Neural progenitor cell (in vitro differentiated cells): ENCODE measurements around the gene HUNK. TPM values are rescaled to one million over a fixed set of nuclear protein-coding genes. Genes with fewer than 3 reads are reported as not detected.
A peak's percentile ranks its signal among the peaks of the same experiment; 100 is the strongest.

Experiments used
- DNase-seq: peaks from one replicate; pipeline ENCODE4 v3.0.0-alpha.2; 2016; ENCODE audit warnings: low spot score
- H2AFZ ChIP-seq: fragments of 200-600 bp; sonication (generic); replicated peaks from 2 replicates; pipeline ENCODE4 v1.6.1; 2016; ENCODE audit warnings: antibody characterized with exemption
- H3F3A ChIP-seq: fragments of 200-600 bp; sonication (generic); 2 replicates; pipeline ENCODE4 v1.6.1; 2016; ENCODE audit warnings: antibody characterized with exemption, low read depth
- H3K27ac ChIP-seq: fragments of 200-600 bp; sonication (generic); 2 replicates; pipeline ENCODE4 v1.5.1; 2016; ENCODE audit warnings: mild to moderate bottlenecking
- H3K27me3 ChIP-seq: fragments of 200-600 bp; sonication (generic); 2 replicates; pipeline ENCODE4 v1.6.1; 2016; ENCODE audit warnings: mild to moderate bottlenecking, moderate library complexity
- H3K36me3 ChIP-seq: fragments of 200-600 bp; sonication (generic); 2 replicates; pipeline ENCODE4 v1.5.1; 2016
- H3K4me1 ChIP-seq: fragments of 200-600 bp; sonication (generic); 2 replicates; pipeline ENCODE4 v1.6.1; 2016; ENCODE audit warnings: mixed run types
- H3K4me2 ChIP-seq: fragments of 200-600 bp; sonication (generic); 2 replicates; pipeline ENCODE4 v1.6.1; 2016
- H3K4me3 ChIP-seq: fragments of 200-600 bp; sonication (generic); 2 replicates; pipeline ENCODE4 v1.5.1; 2016
- H3K79me2 ChIP-seq: fragments of 200-600 bp; sonication (generic); 2 replicates; pipeline ENCODE4 v1.6.1; 2016; ENCODE audit warnings: low read depth
- H3K9ac ChIP-seq: fragments of 200-600 bp; sonication (generic); 2 replicates; pipeline ENCODE4 v1.6.1; 2016
- H3K9me3 ChIP-seq: fragments of 200-600 bp; sonication (generic); 2 replicates; pipeline ENCODE4 v1.5.1; 2016; ENCODE audit warnings: low read depth
- H4K20me1 ChIP-seq: fragments of 200-600 bp; sonication (generic); 2 replicates; pipeline ENCODE4 v1.6.1; 2016; ENCODE audit warnings: low read depth
- H3K27ac Mint-ChIP-seq: 3 replicates; pipeline ENCODE4 v1.8.0; 2021; ENCODE audit warnings: mixed read lengths
- H3K27me3 Mint-ChIP-seq: 2 replicates; pipeline ENCODE4 v1.8.0; 2022; ENCODE audit warnings: low read depth, mild to moderate bottlenecking, inconsistent platforms, moderate library complexity, mixed read lengths; ENCODE audit not compliant: insufficient read depth
- H3K36me3 Mint-ChIP-seq: 3 replicates; pipeline ENCODE4 v1.8.0; 2021; ENCODE audit warnings: mixed read lengths
- H3K4me1 Mint-ChIP-seq: 3 replicates; pipeline ENCODE4 v1.8.0; 2021; ENCODE audit warnings: mixed read lengths
- H3K4me3 Mint-ChIP-seq: 3 replicates; pipeline ENCODE4 v1.8.0; 2021; ENCODE audit warnings: mild to moderate bottlenecking, moderate library complexity, mixed read lengths
- H3K9me3 Mint-ChIP-seq: 3 replicates; pipeline ENCODE4 v1.8.0; 2020; ENCODE audit warnings: mixed read lengths
- EZH2 ChIP-seq: fragments of 200-600 bp; sonication (generic); IDR thresholded peaks from 2 replicates; pipeline ENCODE4 v1.6.1; 2017; ENCODE audit warnings: antibody characterized with exemption, mild to moderate bottlenecking, moderate library complexity
- EZH2phosphoT487 ChIP-seq: fragments of 200-600 bp; sonication (generic); IDR thresholded peaks from 2 replicates; pipeline ENCODE4 v1.6.1; 2017; ENCODE audit warnings: antibody characterized with exemption
- total RNA-seq: library from RNA; depleted of rRNA; stranded (reverse); fragments of >200 nt; gene quantifications from 2 replicates; pipeline ENCODE4 v1.2.3, GENCODE V29; 2015; ENCODE audit warnings: low replicate concordance
- TF ChIP-seq, protein P1 (sequence below): fragments of 200-600 bp; sonication (generic); IDR thresholded peaks from 2 replicates; pipeline ENCODE4 v1.5.1; 2017; ENCODE audit warnings: antibody characterized with exemption, mild to moderate bottlenecking

The HUNK gene
- total RNA-seq, 1 donor from 2014 or later, result 4.7 TPM

DNA sequence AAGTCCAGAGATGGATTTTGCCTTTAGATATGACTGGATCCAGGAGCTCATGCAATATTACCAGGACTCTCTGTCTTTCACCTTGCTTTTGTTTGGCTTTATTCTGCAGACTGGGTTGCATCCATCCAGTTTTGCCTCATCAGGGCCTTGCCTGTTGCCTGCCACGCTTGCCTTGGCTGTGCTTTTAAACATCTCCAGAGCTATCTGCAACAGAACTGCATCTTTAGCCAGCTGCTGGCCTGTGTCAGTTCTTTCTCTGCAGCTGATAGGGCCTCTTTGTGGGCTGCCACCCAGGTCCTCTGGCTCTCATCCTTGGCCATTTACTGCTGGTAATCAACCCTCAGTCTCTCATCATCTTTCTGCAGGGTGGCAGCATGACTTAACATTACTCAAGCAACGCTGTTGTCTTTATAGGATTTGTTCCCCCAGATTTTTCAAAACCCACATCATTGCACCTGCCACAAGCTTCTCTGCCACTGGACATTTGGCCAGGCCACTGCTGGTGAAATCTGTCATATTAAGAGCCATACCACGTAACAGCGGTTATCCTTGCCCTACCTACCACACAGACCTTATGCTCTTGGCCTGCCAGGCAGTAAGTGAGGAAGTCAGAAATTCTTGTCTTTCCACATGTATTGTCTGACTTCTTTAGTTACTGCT is 24.4 kb upstream of the HUNK start:
- H3K27ac ChIP-seq, result no peak overlapping the region
- no peaks in the 10 kb centered on the region for H3K4me1 Mint-ChIP-seq
- H3F3A ChIP-seq, result no peaks in the 10 kb centered on the region
- H3K27me3 Mint-ChIP-seq, result peaks cover 5% of the 10 kb centered on the region
- no peaks in the 10 kb centered on the region for H3K27me3 ChIP-seq
- H3K4me3 Mint-ChIP-seq, result no peak overlapping the region
- H3K4me3 ChIP-seq, result no peak overlapping the region
- TF ChIP-seq EZH2phosphoT487 (no peak), EZH2 (no peak)
- TF ChIP-seq, protein P1, sequence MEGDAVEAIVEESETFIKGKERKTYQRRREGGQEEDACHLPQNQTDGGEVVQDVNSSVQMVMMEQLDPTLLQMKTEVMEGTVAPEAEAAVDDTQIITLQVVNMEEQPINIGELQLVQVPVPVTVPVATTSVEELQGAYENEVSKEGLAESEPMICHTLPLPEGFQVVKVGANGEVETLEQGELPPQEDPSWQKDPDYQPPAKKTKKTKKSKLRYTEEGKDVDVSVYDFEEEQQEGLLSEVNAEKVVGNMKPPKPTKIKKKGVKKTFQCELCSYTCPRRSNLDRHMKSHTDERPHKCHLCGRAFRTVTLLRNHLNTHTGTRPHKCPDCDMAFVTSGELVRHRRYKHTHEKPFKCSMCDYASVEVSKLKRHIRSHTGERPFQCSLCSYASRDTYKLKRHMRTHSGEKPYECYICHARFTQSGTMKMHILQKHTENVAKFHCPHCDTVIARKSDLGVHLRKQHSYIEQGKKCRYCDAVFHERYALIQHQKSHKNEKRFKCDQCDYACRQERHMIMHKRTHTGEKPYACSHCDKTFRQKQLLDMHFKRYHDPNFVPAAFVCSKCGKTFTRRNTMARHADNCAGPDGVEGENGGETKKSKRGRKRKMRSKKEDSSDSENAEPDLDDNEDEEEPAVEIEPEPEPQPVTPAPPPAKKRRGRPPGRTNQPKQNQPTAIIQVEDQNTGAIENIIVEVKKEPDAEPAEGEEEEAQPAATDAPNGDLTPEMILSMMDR, result no peak
- no peaks in the 10 kb centered on the region for H3K79me2 ChIP-seq
- peaks cover 5% of the 10 kb centered on the region for H3K9me3 Mint-ChIP-seq
- DNase-seq, result no peak
- peak overlapping the region; percentile 21 for H3K27ac Mint-ChIP-seq
- no peaks in the 10 kb centered on the region for H3K36me3 ChIP-seq
- H4K20me1 ChIP-seq, result no peaks in the 10 kb centered on the region
- H3K9ac ChIP-seq, result no peak overlapping the region
- H3K36me3 Mint-ChIP-seq, result no peaks in the 10 kb centered on the region
- no peaks in the 10 kb centered on the region for H3K4me1 ChIP-seq
- H2AFZ ChIP-seq, result no peak overlapping the region
- no peaks in the 10 kb centered on the region for H3K9me3 ChIP-seq
- no peak overlapping the region for H3K4me2 ChIP-seq

DNA sequence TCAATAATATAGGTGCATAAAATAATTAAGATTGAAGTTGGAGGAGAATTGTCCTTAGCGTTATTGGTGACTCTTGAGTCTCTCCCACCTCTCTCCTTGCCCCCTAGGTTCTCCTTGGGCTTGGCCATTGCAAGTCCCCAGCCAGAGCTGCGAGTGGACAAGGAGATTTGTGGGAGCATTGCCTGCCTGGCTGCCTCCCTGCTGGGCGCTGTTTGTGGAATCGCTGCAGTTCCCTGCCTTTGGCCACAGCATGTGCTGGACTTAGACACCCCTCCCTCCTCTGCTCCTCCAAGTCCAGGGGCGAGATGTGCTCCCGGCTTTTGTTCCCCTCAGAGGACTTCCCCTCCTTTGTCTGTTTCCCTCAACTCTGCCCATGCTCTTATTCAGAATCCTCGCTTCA is 21.9 kb upstream of the HUNK start:
- Mint-ChIP-seq H3K27me3 (peaks cover 5% of the 10 kb centered on the region), H3K27ac (no peak overlapping the region), H3K4me3 (no peak overlapping the region), H3K9me3 (peaks cover 5% of the 10 kb centered on the region), H3K36me3 (no peaks in the 10 kb centered on the region), H3K4me1 (no peaks in the 10 kb centered on the region)
- H3K79me2 ChIP-seq, result no peaks in the 10 kb centered on the region
- H3K27ac ChIP-seq, result no peak overlapping the region
- no peaks in the 10 kb centered on the region for H3F3A ChIP-seq
- H2AFZ ChIP-seq, result no peak overlapping the region
- H3K27me3 ChIP-seq, result no peaks in the 10 kb centered on the region
- no peak overlapping the region for H3K4me2 ChIP-seq
- H3K4me1 ChIP-seq, result no peaks in the 10 kb centered on the region
- no peak for TF ChIP-seq EZH2
- TF ChIP-seq, protein P1, result no peak
- no peak for TF ChIP-seq EZH2phosphoT487
- no peaks in the 10 kb centered on the region for H4K20me1 ChIP-seq
- H3K9ac ChIP-seq, result no peak overlapping the region
- no peaks in the 10 kb centered on the region for H3K9me3 ChIP-seq
- H3K4me3 ChIP-seq, result no peak overlapping the region
- no peak for DNase-seq
- no peaks in the 10 kb centered on the region for H3K36me3 ChIP-seq

DNA sequence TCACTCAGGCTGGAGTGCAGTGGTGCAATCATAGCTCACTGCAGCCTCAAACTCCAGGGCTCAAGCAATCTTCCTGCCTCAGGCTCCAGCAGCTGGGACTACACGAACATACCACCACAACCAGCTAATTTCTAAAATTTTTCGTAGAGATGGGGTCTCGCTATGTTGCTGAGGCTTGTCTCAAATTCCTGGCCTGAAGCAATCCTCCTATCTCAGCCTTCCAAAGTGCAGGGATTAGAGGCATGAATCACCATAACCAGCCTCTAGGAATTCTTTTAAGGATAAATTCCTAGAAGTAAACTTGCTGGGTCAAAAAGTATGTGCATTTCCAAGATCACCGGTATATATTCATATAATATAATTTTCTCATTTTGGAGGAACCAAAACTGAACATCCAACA is 17.6 kb upstream of the HUNK start:
- Histone ChIP-seq H3K27me3 (no peaks in the 10 kb centered on the region), H3K4me2 (no peak overlapping the region), H3K27ac (no peak overlapping the region), H3K4me3 (no peak overlapping the region), H3K4me1 (no peaks in the 10 kb centered on the region), H2AFZ (no peak overlapping the region), H3F3A (no peaks in the 10 kb centered on the region), H4K20me1 (no peaks in the 10 kb centered on the region), H3K79me2 (no peaks in the 10 kb centered on the region), H3K9ac (no peak overlapping the region), H3K9me3 (no peaks in the 10 kb centered on the region), H3K36me3 (no peaks in the 10 kb centered on the region)
- peaks cover 3% of the 10 kb centered on the region for H3K27me3 Mint-ChIP-seq
- no peak for DNase-seq
- TF ChIP-seq, protein P1, result no peak
- TF ChIP-seq EZH2phosphoT487, result no peak
- no peak for TF ChIP-seq EZH2
- no peak overlapping the region for H3K27ac Mint-ChIP-seq
- no peaks in the 10 kb centered on the region for H3K4me1 Mint-ChIP-seq
- peaks cover 4% of the 10 kb centered on the region for H3K9me3 Mint-ChIP-seq
- no peak overlapping the region for H3K4me3 Mint-ChIP-seq
- H3K36me3 Mint-ChIP-seq, result no peaks in the 10 kb centered on the region
